Measurements from ENCODE around the gene SBK2.

- TF ChIP-seq POLR2A (IDR thresholded peaks at IDR 0.05; ENCODE audit: extremely low read depth, insufficient read length) (no peak), CTCF (IDR thresholded peaks at IDR 0.05; ENCODE audit: low read depth, low read length) (no peak), MAX (IDR thresholded peaks at IDR 0.05; ENCODE audit: low read depth, low read length) (no peak)
Observed at GRCh38 chr19:55581145-55581822, 44.4 kb upstream of the SBK2 start.

Data from NB4 (cell line).